Keratinocyte (primary cell): ENCODE measurements around the gene CTXND1.

Experiments used
- CTCF ChIP-seq, 3 experiments: IDR thresholded peaks in 1 of 3; conservative IDR thresholded peaks in 1 of 3; optimal IDR thresholded peaks in 1 of 3; 2 replicates in 2 of 3; 3 replicates in 1 of 3; pipeline versions ENCODE3 to v1.5.1; 2011; ENCODE audit warnings: low read length in 3 of 3, mild to moderate bottlenecking in 3 of 3, moderate library complexity in 2 of 3, control low read depth in 1 of 3, inconsistent platforms in 1 of 3; ENCODE audit not compliant: insufficient read depth in 2 of 3; ENCODE audit errors: extremely low read depth in 1 of 3
- EZH2 ChIP-seq: IDR thresholded peaks from one replicate; pipeline ENCODE4 v1.6.1; 2012; ENCODE audit warnings: inconsistent platforms, mild to moderate bottlenecking, low read length, moderate library complexity

- TF ChIP-seq CTCF (optimal IDR thresholded peaks at IDR 0.05 in 1 of 3, IDR thresholded peaks at IDR 0.05 in 1 of 3, conservative IDR thresholded peaks at IDR 0.05 in 1 of 3; ENCODE audit: extremely low read depth in 1 of 3, insufficient read depth in 2 of 3, low read length in 3 of 3) (no peak), EZH2 (no peak)
Measured at GRCh38 chr15:80180986-80181385, 71.0 kb downstream of the CTXND1 start.
